ENCODE data around the gene TMEM196.

Gene TMEM196

DNA sequence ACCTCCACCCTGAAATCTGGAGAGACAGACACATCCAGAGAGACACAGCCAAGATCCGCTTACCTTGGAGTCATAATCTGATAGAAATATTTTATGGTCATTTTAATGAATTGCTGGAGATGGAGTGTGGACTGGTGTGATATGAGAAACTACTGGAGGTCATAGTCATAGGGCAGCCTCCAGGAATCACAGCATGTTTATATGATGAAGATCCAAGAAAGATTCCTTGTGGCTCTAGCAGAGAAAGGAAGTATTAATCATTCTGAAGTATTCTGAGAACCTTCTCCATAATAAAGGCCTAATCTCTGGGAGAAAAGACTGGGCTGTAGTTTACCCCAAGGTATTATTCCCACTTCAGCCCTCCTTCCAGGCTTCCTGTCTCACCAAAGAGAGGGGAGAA, 102.6 kb downstream of the TMEM196 start:
- DNase-seq (ENCODE audit: insufficient read length, low spot score) (no peak), FAIRE-seq (no peak)
- TF ChIP-seq, protein P1, sequence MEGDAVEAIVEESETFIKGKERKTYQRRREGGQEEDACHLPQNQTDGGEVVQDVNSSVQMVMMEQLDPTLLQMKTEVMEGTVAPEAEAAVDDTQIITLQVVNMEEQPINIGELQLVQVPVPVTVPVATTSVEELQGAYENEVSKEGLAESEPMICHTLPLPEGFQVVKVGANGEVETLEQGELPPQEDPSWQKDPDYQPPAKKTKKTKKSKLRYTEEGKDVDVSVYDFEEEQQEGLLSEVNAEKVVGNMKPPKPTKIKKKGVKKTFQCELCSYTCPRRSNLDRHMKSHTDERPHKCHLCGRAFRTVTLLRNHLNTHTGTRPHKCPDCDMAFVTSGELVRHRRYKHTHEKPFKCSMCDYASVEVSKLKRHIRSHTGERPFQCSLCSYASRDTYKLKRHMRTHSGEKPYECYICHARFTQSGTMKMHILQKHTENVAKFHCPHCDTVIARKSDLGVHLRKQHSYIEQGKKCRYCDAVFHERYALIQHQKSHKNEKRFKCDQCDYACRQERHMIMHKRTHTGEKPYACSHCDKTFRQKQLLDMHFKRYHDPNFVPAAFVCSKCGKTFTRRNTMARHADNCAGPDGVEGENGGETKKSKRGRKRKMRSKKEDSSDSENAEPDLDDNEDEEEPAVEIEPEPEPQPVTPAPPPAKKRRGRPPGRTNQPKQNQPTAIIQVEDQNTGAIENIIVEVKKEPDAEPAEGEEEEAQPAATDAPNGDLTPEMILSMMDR (IDR thresholded peaks at IDR 0.05; ENCODE audit: insufficient read depth, missing control alignments) = no peak
